Stimulated activated memory B cell treated with anti-CD40 and anti-IgM and Interleukin-4, amounts not matched to agents 10 μg/mL and 1 μg/mL and 100 μg/mL, for 72 hours (primary cell): ENCODE results near the gene RGS9.

Experiments
- ATAC-seq: fragments of 150-1000 bp; cut with Tn5 transposase; 2 replicates; pipeline ENCODE4 v1.10.0; 2021
- H3K27ac Mint-ChIP-seq: one replicate; pipeline ENCODE4 v1.8.0; 2022; ENCODE audit warnings: mild to moderate bottlenecking, mixed read lengths
- H3K27me3 Mint-ChIP-seq: one replicate; pipeline ENCODE4 v1.8.0; 2022; ENCODE audit warnings: mixed read lengths
- H3K36me3 Mint-ChIP-seq: one replicate; pipeline ENCODE4 v1.8.0; 2022; ENCODE audit warnings: mixed read lengths
- H3K4me1 Mint-ChIP-seq: one replicate; pipeline ENCODE4 v1.8.0; 2022; ENCODE audit warnings: mixed read lengths
- H3K4me3 Mint-ChIP-seq: one replicate; pipeline ENCODE4 v1.8.0; 2022; ENCODE audit warnings: mild to moderate bottlenecking, moderate library complexity, mixed read lengths
- H3K9me3 Mint-ChIP-seq: one replicate; pipeline ENCODE4 v1.8.0; 2022; ENCODE audit warnings: mixed read lengths

RGS9 gene

DNA sequence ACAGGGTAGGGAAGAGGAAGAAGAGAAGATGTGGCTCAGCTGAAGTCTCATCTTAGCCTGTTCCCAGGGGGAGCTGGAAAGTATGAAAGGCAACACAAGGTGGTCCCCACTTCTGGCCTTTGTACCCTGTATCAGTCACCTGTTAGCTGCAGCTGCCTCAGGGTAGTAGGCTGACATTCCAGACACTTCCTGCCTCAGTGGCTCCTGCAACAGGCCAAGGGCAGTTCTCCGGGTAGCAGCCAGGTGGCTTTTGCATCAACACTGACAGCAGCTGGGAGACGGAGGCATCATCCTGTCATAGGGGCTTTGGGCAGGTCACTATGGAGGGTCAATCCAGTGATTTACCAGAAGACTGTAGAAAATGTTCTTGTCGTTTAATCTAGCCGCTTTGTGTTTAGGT, 124.0 kb downstream of the RGS9 start:
- Mint-ChIP-seq H3K9me3 (peaks cover 11% of the 10 kb centered on the region), H3K27me3 (peaks cover 17% of the 10 kb centered on the region), H3K4me3 (no peak overlapping the region), H3K36me3 (no peaks in the 10 kb centered on the region), H3K27ac (no peak overlapping the region), H3K4me1 (no peaks in the 10 kb centered on the region)
- no peak for ATAC-seq

DNA sequence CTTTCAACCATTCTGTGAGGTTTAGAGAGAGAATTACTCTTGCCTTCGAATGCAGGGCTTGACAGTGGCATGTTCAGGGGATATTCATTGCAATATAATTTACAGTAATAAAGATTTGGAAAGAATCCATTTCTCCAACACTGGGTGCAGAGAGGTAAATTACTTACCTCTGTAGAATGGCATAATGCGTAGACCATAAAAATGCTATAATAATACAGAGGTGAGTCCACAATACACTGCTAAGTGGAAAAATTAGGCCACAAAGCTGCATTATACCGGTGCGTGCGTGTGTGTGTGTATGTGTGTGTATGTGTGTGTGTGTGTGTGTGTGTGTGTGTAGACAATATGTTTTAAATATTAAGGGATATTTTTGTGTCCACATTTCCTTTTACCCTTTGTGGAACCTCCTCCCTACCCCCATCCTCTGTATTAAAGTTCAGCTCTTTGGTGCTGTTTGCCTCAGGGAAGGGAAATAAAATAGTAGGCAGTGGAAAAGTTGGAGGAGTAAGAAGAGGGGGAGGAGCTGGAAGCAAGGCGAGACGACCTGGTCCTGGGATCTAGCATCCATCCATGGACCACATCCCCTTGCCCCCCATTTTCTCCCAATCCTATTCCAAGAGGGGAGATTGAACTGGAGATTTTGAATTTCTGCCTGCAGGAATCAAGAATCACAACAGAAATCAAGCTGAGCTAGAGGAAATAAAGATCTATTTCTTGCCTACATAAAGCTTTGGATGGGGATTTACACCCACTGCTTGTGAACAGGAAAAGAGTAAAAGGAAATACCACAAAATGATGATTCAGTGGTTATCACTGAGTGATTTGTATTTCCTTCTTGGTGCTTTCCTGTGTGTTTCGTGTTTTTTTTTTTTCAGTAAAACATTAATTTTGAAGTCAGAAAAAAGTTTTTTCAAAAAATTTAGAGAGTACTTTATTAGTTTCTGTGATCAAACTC, 124.8 kb downstream of the RGS9 start:
- peaks cover 12% of the 10 kb centered on the region for H3K9me3 Mint-ChIP-seq
- H3K4me3 Mint-ChIP-seq: no peak overlapping the region
- no peak for ATAC-seq
- no peak overlapping the region for H3K27ac Mint-ChIP-seq
- no peaks in the 10 kb centered on the region for H3K4me1 Mint-ChIP-seq
- no peaks in the 10 kb centered on the region for H3K36me3 Mint-ChIP-seq
- H3K27me3 Mint-ChIP-seq: peaks cover 24% of the 10 kb centered on the region

DNA sequence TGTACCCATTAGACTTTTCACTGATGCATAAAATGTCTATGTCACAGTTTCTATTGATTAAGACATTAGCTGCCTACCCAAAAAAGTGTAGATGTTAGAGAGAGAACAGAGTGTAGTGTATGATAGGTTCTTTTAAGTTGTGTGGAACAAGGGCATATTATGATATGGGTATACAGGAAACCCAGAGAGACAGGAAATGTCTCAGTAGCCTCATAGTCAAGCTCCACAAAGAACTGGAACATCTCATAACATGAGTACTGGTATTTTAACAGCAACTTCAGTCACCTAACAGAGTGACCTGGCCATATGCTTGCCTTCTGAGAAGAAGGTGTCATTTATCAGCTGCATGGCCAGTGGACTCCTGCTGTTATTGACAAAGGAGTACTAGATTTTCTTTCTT, 128.1 kb downstream of the RGS9 start:
- Mint-ChIP-seq H3K4me3 (no peak overlapping the region), H3K27me3 (peaks cover 20% of the 10 kb centered on the region), H3K4me1 (no peaks in the 10 kb centered on the region), H3K36me3 (no peaks in the 10 kb centered on the region), H3K9me3 (peaks cover 11% of the 10 kb centered on the region), H3K27ac (no peak overlapping the region)
- ATAC-seq: no peak

DNA sequence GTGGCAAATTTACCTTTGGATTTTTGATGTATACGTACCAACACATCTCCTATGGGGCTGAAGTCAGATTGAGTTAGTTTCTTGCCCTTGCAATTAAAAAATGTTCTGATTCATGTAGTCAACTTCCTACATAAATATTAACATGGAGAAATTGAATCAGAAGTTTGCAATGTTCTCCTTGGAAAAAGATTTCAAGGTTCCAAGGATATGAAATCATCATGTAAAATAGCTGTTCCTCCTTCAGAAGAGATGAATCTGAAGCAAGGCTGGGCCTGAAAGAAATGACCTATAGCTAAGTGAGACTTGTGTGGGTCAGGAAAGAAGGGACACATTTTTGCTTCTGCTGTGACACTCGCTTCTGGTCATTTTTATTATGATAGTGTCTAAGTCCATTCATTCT, 131.7 kb downstream of the RGS9 start:
- H3K4me1 Mint-ChIP-seq: no peaks in the 10 kb centered on the region
- H3K27me3 Mint-ChIP-seq: peaks cover 36% of the 10 kb centered on the region
- peaks cover 11% of the 10 kb centered on the region for H3K9me3 Mint-ChIP-seq
- no peak overlapping the region for H3K4me3 Mint-ChIP-seq
- no peak overlapping the region for H3K27ac Mint-ChIP-seq
- ATAC-seq: no peak
- H3K36me3 Mint-ChIP-seq: no peaks in the 10 kb centered on the region

DNA sequence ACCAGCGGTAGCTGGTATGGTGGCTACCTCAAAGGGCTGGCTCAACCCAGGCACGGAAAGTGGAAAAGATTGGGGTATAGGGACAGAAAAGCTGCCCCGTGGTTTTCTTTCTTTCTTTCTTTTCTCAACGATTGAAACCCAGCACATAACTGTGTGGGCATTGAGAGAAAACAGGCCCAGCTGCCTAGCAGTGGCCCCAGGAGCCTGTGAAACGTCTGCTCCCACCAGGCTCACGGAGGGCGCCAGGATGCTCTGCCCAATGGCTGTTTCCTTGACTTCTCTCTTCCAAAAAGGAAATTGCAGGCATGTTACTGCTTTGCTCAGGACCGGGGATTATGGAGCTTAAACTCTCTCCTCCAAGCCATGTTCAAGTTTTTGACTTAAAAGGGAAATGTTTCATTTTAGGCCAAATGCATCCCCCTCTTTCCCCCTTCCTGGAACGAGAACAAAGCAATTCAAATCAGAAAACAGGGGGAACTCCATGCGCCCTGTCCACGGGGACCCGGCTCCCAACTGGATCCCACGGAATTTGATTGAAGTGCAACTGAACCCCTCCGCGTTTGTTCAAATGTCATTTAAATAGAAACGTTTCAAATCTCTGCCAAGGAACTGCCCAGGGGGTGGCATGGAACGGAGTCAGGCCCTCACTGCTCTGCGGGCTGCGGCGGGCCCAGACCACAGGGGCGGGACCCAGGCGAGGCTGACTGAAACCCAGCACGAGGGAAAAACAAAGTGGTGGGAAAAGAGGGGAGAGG, 133.5 kb downstream of the RGS9 start:
- Mint-ChIP-seq H3K9me3 (peaks cover 10% of the 10 kb centered on the region), H3K36me3 (no peaks in the 10 kb centered on the region), H3K4me1 (no peaks in the 10 kb centered on the region), H3K27me3 (peaks cover 36% of the 10 kb centered on the region), H3K27ac (no peak overlapping the region), H3K4me3 (no peak overlapping the region)
- ATAC-seq: no peak

DNA sequence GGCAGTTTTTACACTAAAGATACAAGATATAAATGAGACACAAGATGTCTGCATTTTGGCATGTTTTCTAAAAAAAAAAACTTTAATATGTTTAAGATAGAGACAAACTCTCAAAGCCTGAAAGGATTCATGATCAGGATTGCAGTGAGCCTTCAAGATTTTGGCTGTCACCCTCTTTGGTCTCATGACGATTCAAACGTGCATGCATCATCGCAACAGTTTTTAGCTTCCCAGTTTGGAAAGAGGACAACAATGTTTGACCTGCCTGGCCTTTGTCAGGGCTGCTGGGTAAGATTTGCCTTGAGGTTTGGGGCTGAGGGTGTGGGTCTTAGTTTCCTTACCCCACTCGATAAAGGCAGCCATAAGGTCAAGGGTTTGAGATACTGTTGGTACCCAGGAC, 134.1 kb downstream of the RGS9 start:
- Mint-ChIP-seq H3K27me3 (peaks cover 35% of the 10 kb centered on the region), H3K27ac (no peak overlapping the region), H3K4me3 (no peak overlapping the region), H3K9me3 (peaks cover 8% of the 10 kb centered on the region), H3K4me1 (no peaks in the 10 kb centered on the region), H3K36me3 (no peaks in the 10 kb centered on the region)
- no peak for ATAC-seq
